ENCODE measurements around the gene FAM53B.

DNA sequence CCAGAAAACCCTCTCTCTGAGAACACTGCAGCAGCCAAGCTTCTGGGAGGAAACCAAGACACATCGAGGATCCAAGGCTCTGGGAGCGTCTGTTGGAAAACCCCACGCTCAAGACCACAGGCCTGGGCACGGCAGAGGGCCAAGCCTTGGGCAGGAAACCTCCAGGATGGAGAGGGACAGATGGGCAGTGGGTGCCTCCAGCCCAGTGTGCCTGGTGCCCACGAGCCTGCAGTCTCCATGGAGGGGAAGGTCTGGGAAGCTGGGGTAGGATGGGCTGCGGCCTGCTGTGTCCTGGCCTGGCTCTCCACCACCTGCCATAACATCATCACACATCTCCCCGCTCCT is 96.1 kb downstream of the FAM53B start:
- TF ChIP-seq, protein P1, sequence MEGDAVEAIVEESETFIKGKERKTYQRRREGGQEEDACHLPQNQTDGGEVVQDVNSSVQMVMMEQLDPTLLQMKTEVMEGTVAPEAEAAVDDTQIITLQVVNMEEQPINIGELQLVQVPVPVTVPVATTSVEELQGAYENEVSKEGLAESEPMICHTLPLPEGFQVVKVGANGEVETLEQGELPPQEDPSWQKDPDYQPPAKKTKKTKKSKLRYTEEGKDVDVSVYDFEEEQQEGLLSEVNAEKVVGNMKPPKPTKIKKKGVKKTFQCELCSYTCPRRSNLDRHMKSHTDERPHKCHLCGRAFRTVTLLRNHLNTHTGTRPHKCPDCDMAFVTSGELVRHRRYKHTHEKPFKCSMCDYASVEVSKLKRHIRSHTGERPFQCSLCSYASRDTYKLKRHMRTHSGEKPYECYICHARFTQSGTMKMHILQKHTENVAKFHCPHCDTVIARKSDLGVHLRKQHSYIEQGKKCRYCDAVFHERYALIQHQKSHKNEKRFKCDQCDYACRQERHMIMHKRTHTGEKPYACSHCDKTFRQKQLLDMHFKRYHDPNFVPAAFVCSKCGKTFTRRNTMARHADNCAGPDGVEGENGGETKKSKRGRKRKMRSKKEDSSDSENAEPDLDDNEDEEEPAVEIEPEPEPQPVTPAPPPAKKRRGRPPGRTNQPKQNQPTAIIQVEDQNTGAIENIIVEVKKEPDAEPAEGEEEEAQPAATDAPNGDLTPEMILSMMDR (IDR thresholded peaks at IDR 0.05) = no peak
- TF ChIP-seq POLR2A (IDR thresholded peaks at IDR 0.05) = no peak
